HG03175 (cell line): Measurements from ENCODE around the gene IGFBP1.
"Not testable (repeated sequence)": the region's sequence is repeated elsewhere in the genome, so short reads cannot be mapped to it uniquely, and the experiment has no call there.

Experiments
- ATAC-seq: cut with Tn5 transposase; IDR thresholded peaks from one replicate; pipeline ENCODE4 v1.9.1; 2021; ENCODE audit warnings: mild to moderate bottlenecking, moderate library complexity; ENCODE audit not compliant: unreplicated experiment

IGFBP1 gene

GRCh38 chr7:45930967-45931366 lies 42.7 kb downstream of the IGFBP1 start:
- ATAC-seq = no peak

DNA sequence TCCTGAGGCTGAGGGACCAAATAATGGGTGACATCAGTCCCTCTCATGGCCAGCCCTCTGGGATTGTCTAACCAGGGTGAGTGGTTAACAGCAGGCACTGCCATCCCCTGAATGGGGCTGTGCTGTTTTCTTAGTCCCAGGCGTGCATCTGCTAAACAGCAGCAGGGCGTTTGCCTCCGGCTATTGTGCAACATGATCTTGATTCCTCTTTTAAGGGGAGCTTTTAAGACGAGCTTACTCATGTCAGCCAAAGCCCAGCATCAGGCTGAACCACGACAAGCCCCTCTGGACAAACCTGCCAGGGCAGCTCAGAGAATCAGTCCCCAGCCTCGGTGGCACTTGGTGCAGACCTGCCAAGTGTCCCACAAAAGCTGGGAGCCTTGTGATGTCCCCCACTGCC lies 49.0 kb downstream of the IGFBP1 start:
- no peak for ATAC-seq

DNA sequence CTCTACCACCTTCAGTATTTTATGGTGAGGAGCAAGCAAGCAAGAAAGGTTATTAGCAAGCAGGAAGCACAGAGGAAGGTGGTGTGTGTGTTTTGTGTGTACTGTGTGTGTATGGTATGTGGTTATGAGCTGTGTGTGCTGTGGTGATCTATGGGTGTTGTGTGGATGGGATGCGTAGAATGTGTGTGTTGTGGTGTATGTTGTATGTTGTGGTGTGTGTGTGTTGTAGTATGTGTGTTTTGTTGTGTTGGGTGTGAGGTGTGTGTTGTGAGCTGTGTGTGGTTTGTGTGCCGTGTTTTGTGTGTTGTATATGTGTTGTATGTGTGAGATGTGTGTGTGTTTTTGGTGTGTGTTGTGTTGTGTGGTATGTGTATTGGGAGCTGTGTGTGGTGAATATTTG lies 49.6 kb downstream of the IGFBP1 start:
- ATAC-seq = no peak

GRCh38 chr7:45938626-45939302 lies 50.5 kb downstream of the IGFBP1 start:
- ATAC-seq = no peak

DNA sequence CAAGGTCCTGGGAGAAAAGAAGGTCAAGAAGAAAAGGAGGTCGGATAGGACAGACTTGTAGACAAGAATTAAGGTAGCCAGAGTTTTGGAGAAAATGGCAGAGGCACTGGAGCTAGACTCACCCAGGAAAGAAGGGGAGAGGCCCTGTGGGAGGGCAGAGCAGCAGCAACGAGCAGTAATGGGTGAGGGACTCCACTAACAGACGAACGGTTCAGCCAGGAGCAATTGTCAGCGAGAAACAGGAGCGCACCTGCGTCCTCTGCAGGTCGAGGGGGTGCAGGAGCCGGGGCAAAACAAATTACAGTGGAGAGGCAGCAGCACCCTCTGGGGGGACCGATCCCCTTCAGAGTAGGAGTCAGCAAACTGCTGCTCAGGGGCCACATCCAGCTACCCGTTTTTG lies 51.3 kb downstream of the IGFBP1 start:
- ATAC-seq = no peak

DNA sequence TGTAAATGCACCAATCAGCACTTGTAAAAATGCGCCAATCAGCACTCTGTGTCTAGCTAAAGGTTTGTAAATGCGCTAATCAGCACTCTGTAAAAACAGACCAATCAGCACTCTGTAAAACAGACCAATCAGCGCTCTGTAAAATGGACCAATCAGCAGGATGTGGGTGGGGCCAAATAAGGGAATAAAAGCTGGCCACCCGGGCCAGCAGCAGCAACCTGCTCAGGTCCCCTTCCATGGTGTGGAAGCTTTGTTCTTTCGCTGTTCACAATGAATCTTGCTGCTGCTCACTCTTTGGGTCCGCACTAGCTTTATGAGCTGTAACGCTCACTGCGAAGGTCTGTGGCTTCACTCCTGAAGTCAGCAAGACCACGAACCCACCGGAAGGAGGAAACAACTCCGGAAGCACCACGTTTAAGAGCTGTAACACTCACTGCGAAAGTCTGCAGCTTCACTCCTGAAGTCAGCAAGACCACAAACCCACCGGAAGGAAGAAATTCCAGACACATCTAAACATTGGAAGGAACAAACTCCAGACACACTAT lies 52.0 kb downstream of the IGFBP1 start:
- ATAC-seq = not testable (repeated sequence)

DNA sequence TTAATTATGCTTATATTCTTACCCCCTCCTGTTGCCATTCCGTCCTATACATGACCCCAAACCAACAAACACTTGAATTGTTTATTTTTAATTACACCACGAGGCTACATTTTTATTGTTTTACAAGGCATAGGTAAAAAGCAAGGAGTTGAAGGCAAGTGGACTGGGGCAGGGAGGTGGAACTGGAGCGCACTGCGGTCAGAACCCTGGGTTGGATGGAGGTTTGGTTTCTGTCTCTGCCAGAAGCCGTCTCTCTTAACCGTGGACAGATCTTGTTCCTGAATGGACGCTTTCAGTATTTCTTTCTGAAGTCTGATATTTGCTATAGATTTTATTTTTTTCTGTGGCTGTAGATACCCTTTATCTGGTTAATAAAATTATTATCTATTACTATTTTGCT lies 52.7 kb downstream of the IGFBP1 start:
- no peak for ATAC-seq
